SK-N-MC (cell line): Measurements from ENCODE around the gene C2orf49.

ENCODE experiments used
- DNase-seq: peaks from one replicate; pipeline ENCODE4 v3.0.0-alpha.2; 2011; ENCODE audit warnings: low read depth, low spot score
- H3K27ac ChIP-seq: fragments of 200-600 bp; sonication (generic); 2 replicates; pipeline ENCODE4 v1.5.1; 2016; ENCODE audit warnings: mixed run types
- H3K36me3 ChIP-seq: fragments of 200-600 bp; sonication (generic); 2 replicates; pipeline ENCODE4 v1.6.1; 2017; ENCODE audit warnings: antibody characterized with exemption, low read length, mixed read lengths; ENCODE audit not compliant: insufficient read depth
- H3K4me3 ChIP-seq: fragments of 200-600 bp; sonication (generic); 2 replicates; pipeline ENCODE4 v1.5.1; 2016
- H3K9ac ChIP-seq: fragments of 200-600 bp; sonication (generic); 2 replicates; pipeline ENCODE4 v1.8.0; 2017; ENCODE audit warnings: mixed run types, mixed read lengths; ENCODE audit not compliant: insufficient read length
- H3K9me3 ChIP-seq: fragments of 200-600 bp; sonication (generic); 2 replicates; pipeline ENCODE4 v1.6.1; 2017; ENCODE audit warnings: low read depth, mild to moderate bottlenecking, antibody characterized with exemption, low read length, moderate library complexity, mixed read lengths
- EZH2 ChIP-seq: fragments of 200-600 bp; sonication (generic); IDR thresholded peaks from one replicate; pipeline ENCODE4 v1.6.1; 2017; ENCODE audit warnings: antibody characterized with exemption
- FOXP2 ChIP-seq: optimal IDR thresholded peaks from 2 replicates; pipeline ENCODE3; 2011; ENCODE audit warnings: mild to moderate bottlenecking, moderate library complexity; ENCODE audit not compliant: insufficient read depth; ENCODE audit errors: extremely low read length, control extremely low read depth
- POLR2AphosphoS5 ChIP-seq: IDR thresholded peaks from 2 replicates; pipeline ENCODE4 v1.6.1; 2012; ENCODE audit warnings: mild to moderate bottlenecking, low read depth, low read length, borderline replicate concordance

C2orf49 gene

GRCh38 chr2:105380432-105381100 lies 43.2 kb downstream of the C2orf49 start:
- no peak for TF ChIP-seq POLR2AphosphoS5
- no peak for TF ChIP-seq FOXP2
- no peak for TF ChIP-seq EZH2
- no peak overlapping the region for H3K4me3 ChIP-seq
- H3K36me3 ChIP-seq, result peaks cover 13% of the 10 kb centered on the region
- no peak overlapping the region for H3K9ac ChIP-seq
- no peak for DNase-seq
- no peaks in the 10 kb centered on the region for H3K9me3 ChIP-seq
- no peak overlapping the region for H3K27ac ChIP-seq

GRCh38 chr2:105381101-105381668 lies 43.8 kb downstream of the C2orf49 start:
- Histone ChIP-seq H3K9ac (no peak overlapping the region), H3K4me3 (no peak overlapping the region), H3K9me3 (no peaks in the 10 kb centered on the region), H3K36me3 (peaks cover 18% of the 10 kb centered on the region), H3K27ac (no peak overlapping the region)
- DNase-seq, result no peak
- TF ChIP-seq EZH2 (no peak), FOXP2 (no peak), POLR2AphosphoS5 (no peak)

DNA sequence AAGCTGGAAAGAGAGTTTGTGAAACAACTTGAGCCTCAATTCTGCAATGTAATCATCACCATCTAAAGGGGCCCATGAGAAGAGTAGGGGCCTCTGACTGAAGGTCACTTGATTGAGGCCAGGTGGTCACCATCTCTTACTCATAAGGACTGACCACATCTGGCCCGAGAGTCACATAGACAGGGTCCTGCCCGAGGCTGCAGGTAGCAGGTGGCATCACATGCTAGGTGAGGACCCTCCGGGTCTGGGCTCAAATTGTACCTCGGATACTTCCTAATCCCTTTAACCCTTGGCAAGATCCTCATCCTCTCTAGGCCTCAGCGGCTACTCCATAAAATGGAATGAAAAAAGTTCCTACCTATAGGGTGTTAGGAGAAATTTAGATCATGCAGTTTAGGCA lies 44.8 kb downstream of the C2orf49 start:
- H3K9me3 ChIP-seq, result no peaks in the 10 kb centered on the region
- H3K27ac ChIP-seq, result no peak overlapping the region
- DNase-seq, result no peak
- no peak overlapping the region for H3K4me3 ChIP-seq
- H3K36me3 ChIP-seq, result peaks cover 18% of the 10 kb centered on the region
- H3K9ac ChIP-seq, result no peak overlapping the region
- TF ChIP-seq POLR2AphosphoS5 (no peak), EZH2 (no peak), FOXP2 (no peak)

- no peak overlapping the region for H3K9ac ChIP-seq
- no peak for DNase-seq
- no peaks in the 10 kb centered on the region for H3K9me3 ChIP-seq
- no peak for TF ChIP-seq EZH2
- no peak for TF ChIP-seq FOXP2
- no peak for TF ChIP-seq POLR2AphosphoS5
- H3K4me3 ChIP-seq, result no peak overlapping the region
- no peak overlapping the region for H3K27ac ChIP-seq
- peaks cover 18% of the 10 kb centered on the region for H3K36me3 ChIP-seq
Measured at GRCh38 chr2:105383432-105384166, 46.3 kb downstream of the C2orf49 start.

DNA sequence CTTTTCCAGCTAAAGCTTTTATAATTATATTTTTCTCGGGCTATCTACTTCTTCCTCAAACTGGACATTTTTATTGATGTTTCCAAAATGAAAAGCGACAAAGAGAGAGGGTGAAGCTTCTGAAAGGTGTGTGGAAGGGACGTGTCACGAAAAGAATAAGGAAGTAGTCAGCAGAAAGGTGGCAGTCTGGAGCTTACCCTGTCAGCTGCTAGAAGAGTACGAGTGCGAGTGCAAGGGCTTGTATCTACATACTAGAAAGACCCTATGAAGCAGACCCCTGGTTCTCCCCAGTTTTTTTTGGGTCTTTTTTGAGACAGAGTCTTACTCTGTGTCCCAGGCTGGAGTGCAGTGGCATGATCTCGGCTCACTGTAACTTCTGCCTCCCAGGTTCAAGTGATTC lies 46.9 kb downstream of the C2orf49 start:
- H3K36me3 ChIP-seq, result peaks cover 18% of the 10 kb centered on the region
- no peak overlapping the region for H3K9ac ChIP-seq

GRCh38 chr2:105384861-105385260 lies 47.5 kb downstream of the C2orf49 start:
- no peak overlapping the region for H3K27ac ChIP-seq
- peaks cover 18% of the 10 kb centered on the region for H3K36me3 ChIP-seq
- H3K9me3 ChIP-seq, result no peaks in the 10 kb centered on the region
- H3K9ac ChIP-seq, result no peak overlapping the region
- no peak for DNase-seq
- no peak for TF ChIP-seq EZH2
- TF ChIP-seq FOXP2, result no peak
- no peak for TF ChIP-seq POLR2AphosphoS5
- no peak overlapping the region for H3K4me3 ChIP-seq

More for the DNA sequence above, 46.9 kb downstream of the C2orf49 start:
- Histone ChIP-seq H3K27ac (no peak overlapping the region), H3K9me3 (no peaks in the 10 kb centered on the region), H3K4me3 (no peak overlapping the region)
- TF ChIP-seq FOXP2, result no peak
- no peak for TF ChIP-seq POLR2AphosphoS5
- no peak for TF ChIP-seq EZH2
- DNase-seq, result no peak

DNA sequence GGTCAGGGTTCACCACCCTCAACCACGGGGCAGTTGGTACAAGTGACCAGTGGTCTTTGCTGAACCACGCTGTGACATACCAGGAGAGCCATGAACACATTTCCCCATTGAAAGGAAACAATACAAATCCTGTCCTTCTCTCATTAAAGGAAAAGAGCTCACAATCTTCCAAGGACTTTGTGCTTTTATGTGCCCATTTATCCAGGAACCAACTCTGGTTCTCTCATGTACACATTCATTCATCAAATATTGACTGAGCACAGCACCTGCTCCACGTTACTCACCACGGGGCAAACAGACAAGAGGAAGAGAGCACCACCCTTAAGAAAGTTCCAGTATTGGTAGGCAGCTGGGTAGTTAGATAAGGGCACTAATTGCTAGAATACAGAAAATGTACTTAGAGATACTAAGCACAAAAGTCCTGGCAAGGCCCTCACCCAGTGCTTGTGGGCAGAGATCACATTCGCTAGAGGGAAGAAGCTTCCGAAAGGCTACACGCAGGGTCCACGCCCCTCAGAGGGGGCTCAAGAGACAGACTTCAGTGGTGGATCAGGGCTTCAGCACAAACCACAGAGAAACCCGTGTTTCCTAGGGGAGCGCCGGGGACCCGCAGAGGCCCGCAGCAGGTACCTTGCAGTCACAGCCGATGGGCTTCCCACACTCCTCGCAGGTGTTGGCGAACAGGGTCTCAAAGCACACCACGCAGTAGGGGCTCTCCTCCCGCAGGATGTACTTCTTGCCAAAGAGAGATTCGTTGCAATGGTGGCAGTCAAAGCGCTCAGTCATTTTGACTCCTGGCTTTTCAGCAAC lies 48.6 kb downstream of the C2orf49 start:
- Histone ChIP-seq H3K9ac (no peak overlapping the region), H3K27ac (no peak overlapping the region), H3K9me3 (no peaks in the 10 kb centered on the region), H3K36me3 (peaks cover 18% of the 10 kb centered on the region), H3K4me3 (no peak overlapping the region)
- no peak for DNase-seq
- TF ChIP-seq EZH2 (no peak), POLR2AphosphoS5 (no peak), FOXP2 (no peak)

GRCh38 chr2:105387225-105387624 lies 49.9 kb downstream of the C2orf49 start:
- H3K27ac ChIP-seq, result no peak overlapping the region
- H3K36me3 ChIP-seq, result peaks cover 18% of the 10 kb centered on the region
- no peak overlapping the region for H3K4me3 ChIP-seq
- H3K9ac ChIP-seq, result no peak overlapping the region
- TF ChIP-seq EZH2 (no peak), POLR2AphosphoS5 (no peak), FOXP2 (no peak)
- DNase-seq, result no peak
- no peaks in the 10 kb centered on the region for H3K9me3 ChIP-seq
